ENCODE results near the gene EFNB2.

DNA sequence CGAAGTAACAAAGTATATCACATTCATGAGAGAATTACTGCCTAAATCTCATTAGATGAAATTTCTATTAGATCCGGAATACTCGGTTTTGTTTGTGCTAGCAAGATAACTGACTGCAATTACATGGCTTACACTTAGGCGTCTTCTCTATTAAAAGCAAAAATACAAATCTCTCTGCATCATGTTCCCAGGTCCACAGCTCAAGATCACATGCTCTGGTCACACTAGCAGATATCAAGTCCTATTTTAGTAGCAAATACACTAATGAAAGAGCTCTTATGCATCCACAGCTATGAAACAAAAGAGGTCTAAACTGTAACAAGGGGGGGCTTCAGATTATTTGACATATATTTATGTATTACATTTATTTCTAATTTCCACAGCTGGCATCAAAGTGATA lies 53.5 kb downstream of the EFNB2 start:
- TF ChIP-seq, protein P1, sequence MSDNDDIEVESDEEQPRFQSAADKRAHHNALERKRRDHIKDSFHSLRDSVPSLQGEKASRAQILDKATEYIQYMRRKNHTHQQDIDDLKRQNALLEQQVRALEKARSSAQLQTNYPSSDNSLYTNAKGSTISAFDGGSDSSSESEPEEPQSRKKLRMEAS (IDR thresholded peaks at IDR 0.05): no peak
- TF ChIP-seq TEAD4 (IDR thresholded peaks at IDR 0.05) (no peak), FOXM1 (IDR thresholded peaks at IDR 0.05; ENCODE audit: borderline replicate concordance, low read depth) (no peak), RAD21 (IDR thresholded peaks at IDR 0.05; ENCODE audit: low read depth) (no peak), EGR1 (IDR thresholded peaks at IDR 0.05) (no peak), CEBPB (IDR thresholded peaks at IDR 0.05) (no peak), EP300 (IDR thresholded peaks at IDR 0.05; ENCODE audit: borderline replicate concordance) (no peak), NFIC (IDR thresholded peaks at IDR 0.05) (no peak), TCF12 (IDR thresholded peaks at IDR 0.05; ENCODE audit: low read depth) (no peak), ZBTB7A (IDR thresholded peaks at IDR 0.05; ENCODE audit: low read depth) (no peak), CREB1 (IDR thresholded peaks at IDR 0.05; ENCODE audit: low read depth) (no peak), TAF1 (IDR thresholded peaks at IDR 0.05; ENCODE audit: low read depth) (no peak), YY1 (IDR thresholded peaks at IDR 0.05; ENCODE audit: low read depth) (no peak)
- TF ChIP-seq, protein P2, sequence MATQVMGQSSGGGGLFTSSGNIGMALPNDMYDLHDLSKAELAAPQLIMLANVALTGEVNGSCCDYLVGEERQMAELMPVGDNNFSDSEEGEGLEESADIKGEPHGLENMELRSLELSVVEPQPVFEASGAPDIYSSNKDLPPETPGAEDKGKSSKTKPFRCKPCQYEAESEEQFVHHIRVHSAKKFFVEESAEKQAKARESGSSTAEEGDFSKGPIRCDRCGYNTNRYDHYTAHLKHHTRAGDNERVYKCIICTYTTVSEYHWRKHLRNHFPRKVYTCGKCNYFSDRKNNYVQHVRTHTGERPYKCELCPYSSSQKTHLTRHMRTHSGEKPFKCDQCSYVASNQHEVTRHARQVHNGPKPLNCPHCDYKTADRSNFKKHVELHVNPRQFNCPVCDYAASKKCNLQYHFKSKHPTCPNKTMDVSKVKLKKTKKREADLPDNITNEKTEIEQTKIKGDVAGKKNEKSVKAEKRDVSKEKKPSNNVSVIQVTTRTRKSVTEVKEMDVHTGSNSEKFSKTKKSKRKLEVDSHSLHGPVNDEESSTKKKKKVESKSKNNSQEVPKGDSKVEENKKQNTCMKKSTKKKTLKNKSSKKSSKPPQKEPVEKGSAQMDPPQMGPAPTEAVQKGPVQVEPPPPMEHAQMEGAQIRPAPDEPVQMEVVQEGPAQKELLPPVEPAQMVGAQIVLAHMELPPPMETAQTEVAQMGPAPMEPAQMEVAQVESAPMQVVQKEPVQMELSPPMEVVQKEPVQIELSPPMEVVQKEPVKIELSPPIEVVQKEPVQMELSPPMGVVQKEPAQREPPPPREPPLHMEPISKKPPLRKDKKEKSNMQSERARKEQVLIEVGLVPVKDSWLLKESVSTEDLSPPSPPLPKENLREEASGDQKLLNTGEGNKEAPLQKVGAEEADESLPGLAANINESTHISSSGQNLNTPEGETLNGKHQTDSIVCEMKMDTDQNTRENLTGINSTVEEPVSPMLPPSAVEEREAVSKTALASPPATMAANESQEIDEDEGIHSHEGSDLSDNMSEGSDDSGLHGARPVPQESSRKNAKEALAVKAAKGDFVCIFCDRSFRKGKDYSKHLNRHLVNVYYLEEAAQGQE (IDR thresholded peaks at IDR 0.05; ENCODE audit: low read depth): no peak
